Cerebellar cortex (tissue), 1 donor: Measurements from ENCODE around the gene CD28.
"Not testable (repeated sequence)": the region's sequence is repeated elsewhere in the genome, so short reads cannot be mapped to it uniquely, and the experiment has no call there.

ENCODE experiments used
- DNase-seq: peaks from one replicate; pipeline ENCODE4 v3.0.0-alpha.2; 2015; ENCODE audit warnings: low spot score

Gene CD28

GRCh38 chr2:203784710-203785270, 78.4 kb downstream of the CD28 start:
- DNase-seq: not testable (repeated sequence)

- not testable (repeated sequence) for DNase-seq
Observed at GRCh38 chr2:203785391-203786110, 79.1 kb downstream of the CD28 start.

GRCh38 chr2:203786549-203787351, 80.3 kb downstream of the CD28 start:
- DNase-seq: no peak

GRCh38 chr2:203787979-203788378, 81.5 kb downstream of the CD28 start:
- no peak for DNase-seq
